ENCODE data around the gene SERPINI1. TPM values are rescaled to one million over a fixed set of nuclear protein-coding genes. Genes with fewer than 3 reads are reported as not detected.
"Not testable (repeated sequence)": the region's sequence is repeated elsewhere in the genome, so short reads cannot be mapped to it uniquely, and the experiment has no call there.

The SERPINI1 gene
- total and polyA plus RNA-seq, 2 of the 8 experiments (the other 6 are each of a cell fraction or from before 2014, with no cell fraction given): 5.3 to 9.9 TPM

DNA sequence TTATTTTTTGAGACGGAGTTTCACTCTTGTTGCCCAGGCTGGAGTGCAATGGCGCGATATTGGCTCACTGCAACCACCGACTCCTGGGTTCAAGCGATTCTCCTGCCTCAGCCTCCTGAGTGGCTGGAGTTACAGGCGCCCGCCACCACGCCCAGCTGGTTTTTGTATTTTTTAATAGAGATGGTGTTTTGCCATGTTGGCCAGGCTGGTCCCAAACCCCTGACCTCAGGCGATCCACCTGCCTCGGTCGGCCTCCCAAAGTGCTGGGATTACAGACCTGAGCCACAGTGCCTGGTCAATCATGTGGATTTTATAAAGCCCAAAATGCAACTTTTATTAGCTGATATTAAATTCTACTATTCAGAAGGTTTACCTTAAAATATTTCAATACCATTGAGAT is 92.1 kb downstream of the SERPINI1 start:
- H3K4ac ChIP-seq (replicated peaks; ENCODE audit: insufficient read length, low read depth, low read length); H3K9me3 ChIP-seq (ENCODE audit: insufficient read depth in 2 of 2, low read depth in 1 of 2, low read length in 1 of 2); H3K56ac ChIP-seq (replicated peaks; ENCODE audit: insufficient read length, low read depth, low read length); DNase-seq (ENCODE audit: low read depth in 1 of 2, low spot score in 2 of 2); H4K8ac ChIP-seq (ENCODE audit: extremely low read depth, insufficient read depth, low read length); H2AFZ ChIP-seq (ENCODE audit: low read length); H3K27ac ChIP-seq (ENCODE audit: low read depth, low read length); H3K79me2 ChIP-seq (ENCODE audit: control insufficient read depth in 1 of 2, insufficient read depth in 2 of 2, low read length in 2 of 2); H2BK15ac ChIP-seq (ENCODE audit: low read length); H3K18ac ChIP-seq (ENCODE audit: extremely low read depth, low read length); H3K27me3 ChIP-seq (replicated peaks in 1 of 4; ENCODE audit: control insufficient read depth in 3 of 4, extremely low read depth in 1 of 4, insufficient read depth in 3 of 4, low read length in 3 of 4); FAIRE-seq; H2AK5ac ChIP-seq (ENCODE audit: low read depth, low read length); H3K79me1 ChIP-seq (ENCODE audit: low read depth, low read length); H4K20me1 ChIP-seq (replicated peaks in 1 of 2; ENCODE audit: control insufficient read depth in 1 of 2, insufficient read depth in 2 of 2, low read length in 2 of 2); H4K91ac ChIP-seq (replicated peaks; ENCODE audit: insufficient read length, low read length); CTCF ChIA-PET (ENCODE audit: partially characterized antibody); H3K36me3 ChIP-seq (ENCODE audit: control insufficient read depth in 2 of 4, insufficient read depth in 4 of 4, low read length in 3 of 4); H2BK120ac ChIP-seq (replicated peaks; ENCODE audit: low read depth, low read length); H2BK20ac ChIP-seq (ENCODE audit: low read length); H3K9ac ChIP-seq (replicated peaks in 1 of 4; ENCODE audit: extremely low read depth in 1 of 4, low read depth in 3 of 4, low read length in 3 of 4); H2BK5ac ChIP-seq (ENCODE audit: low read depth, low read length); H3K4me2 ChIP-seq (ENCODE audit: insufficient read depth in 1 of 2, low read depth in 2 of 2, low read length in 2 of 2); H3K4me3 ChIP-seq (ENCODE audit: extremely low read depth in 1 of 4, insufficient read depth in 2 of 4, low read depth in 3 of 4, low read length in 4 of 4); H2BK12ac ChIP-seq (ENCODE audit: low read depth, low read length); H3K23me2 ChIP-seq (ENCODE audit: low read depth, low read length); H3K23ac ChIP-seq (ENCODE audit: insufficient read length); H3K14ac ChIP-seq (ENCODE audit: insufficient read length); H4K5ac ChIP-seq (ENCODE audit: insufficient read length, low read depth, low read length); POLR2A ChIA-PET (ENCODE audit: partially characterized antibody); H3K4me1 ChIP-seq (replicated peaks in 1 of 4; ENCODE audit: control insufficient read depth in 3 of 4, insufficient read depth in 4 of 4, low read length in 3 of 4): not testable (repeated sequence)
- 97% methylated on average over 11 of the region's 11 CpGs; no CpG with 5 or more reads in 1 of the 2 experiments for WGBS, 2 experiments (ENCODE audit: extremely low coverage in 1 of 2, insufficient coverage in 1 of 2, insufficient read length in 1 of 2, insufficient replicate concordance in 2 of 2, low coverage in 1 of 2, low lambda C conversion rate in 2 of 2, missing lambda C conversion rate in 1 of 2)

Measured in H1 (cell line).